Neuron (in vitro differentiated cells): ENCODE data around the gene MAST4.

Experiments
- H2AFZ ChIP-seq: one replicate; pipeline ENCODE4 v1.6.1; 2013; ENCODE audit warnings: low read depth, mild to moderate bottlenecking, inconsistent platforms, low read length, moderate library complexity
- H3K27me3 ChIP-seq: one replicate; pipeline ENCODE4 v1.6.1; 2013; ENCODE audit warnings: low read length; ENCODE audit not compliant: insufficient read depth
- H3K36me3 ChIP-seq: one replicate; pipeline ENCODE4 v1.6.1; 2013; ENCODE audit warnings: low read length; ENCODE audit not compliant: insufficient read depth
- H3K4me1 ChIP-seq: one replicate; pipeline ENCODE4 v1.6.1; 2013; ENCODE audit warnings: low read length; ENCODE audit not compliant: insufficient read depth
- H3K4me3 ChIP-seq: 2 replicates; pipeline ENCODE4 v1.5.1; 2013; ENCODE audit warnings: mild to moderate bottlenecking, low read length, moderate library complexity
- H3K9me3 ChIP-seq: one replicate; pipeline ENCODE4 v1.6.1; 2013; ENCODE audit warnings: low read length

Gene MAST4

GRCh38 chr5:66642538-66642937 lies 46.3 kb downstream of the MAST4 start:
- no peaks in the 10 kb centered on the region for H3K9me3 ChIP-seq
- H3K27me3 ChIP-seq, result no peaks in the 10 kb centered on the region
- H3K4me3 ChIP-seq, result no peak overlapping the region
- H3K4me1 ChIP-seq, result no peaks in the 10 kb centered on the region
- no peak overlapping the region for H2AFZ ChIP-seq
- H3K36me3 ChIP-seq, result no peaks in the 10 kb centered on the region

- no peaks in the 10 kb centered on the region for H3K9me3 ChIP-seq
- no peaks in the 10 kb centered on the region for H3K27me3 ChIP-seq
- H3K4me1 ChIP-seq, result no peaks in the 10 kb centered on the region
- H2AFZ ChIP-seq, result no peak overlapping the region
- H3K4me3 ChIP-seq, result no peak overlapping the region
- no peaks in the 10 kb centered on the region for H3K36me3 ChIP-seq
These were observed 47.2 kb downstream of the MAST4 start for GRCh38 chr5:66643387-66643786.

GRCh38 chr5:66644111-66644510 lies 47.9 kb downstream of the MAST4 start:
- no peaks in the 10 kb centered on the region for H3K9me3 ChIP-seq
- no peak overlapping the region for H3K4me3 ChIP-seq
- no peaks in the 10 kb centered on the region for H3K36me3 ChIP-seq
- no peaks in the 10 kb centered on the region for H3K27me3 ChIP-seq
- H2AFZ ChIP-seq, result no peak overlapping the region
- H3K4me1 ChIP-seq, result no peaks in the 10 kb centered on the region

GRCh38 chr5:66645039-66645438 lies 48.8 kb downstream of the MAST4 start:
- Histone ChIP-seq H2AFZ (no peak overlapping the region), H3K9me3 (no peaks in the 10 kb centered on the region), H3K36me3 (no peaks in the 10 kb centered on the region), H3K4me1 (no peaks in the 10 kb centered on the region), H3K4me3 (no peak overlapping the region), H3K27me3 (no peaks in the 10 kb centered on the region)

- Histone ChIP-seq H3K36me3 (no peaks in the 10 kb centered on the region), H3K27me3 (no peaks in the 10 kb centered on the region), H3K4me3 (no peak overlapping the region), H2AFZ (no peak overlapping the region), H3K4me1 (no peaks in the 10 kb centered on the region), H3K9me3 (no peaks in the 10 kb centered on the region)
These were observed 50.4 kb downstream of the MAST4 start for GRCh38 chr5:66646570-66646969.

- Histone ChIP-seq H3K9me3 (no peaks in the 10 kb centered on the region), H2AFZ (no peak overlapping the region), H3K4me3 (no peak overlapping the region), H3K4me1 (no peaks in the 10 kb centered on the region), H3K36me3 (no peaks in the 10 kb centered on the region), H3K27me3 (no peaks in the 10 kb centered on the region)
These were observed 51.1 kb downstream of the MAST4 start for GRCh38 chr5:66647146-66647856.

GRCh38 chr5:66652818-66653217 lies 56.6 kb downstream of the MAST4 start:
- no peak overlapping the region for H2AFZ ChIP-seq
- no peaks in the 10 kb centered on the region for H3K9me3 ChIP-seq
- H3K27me3 ChIP-seq, result no peaks in the 10 kb centered on the region
- H3K36me3 ChIP-seq, result no peaks in the 10 kb centered on the region
- no peak overlapping the region for H3K4me3 ChIP-seq
- H3K4me1 ChIP-seq, result peaks cover 5% of the 10 kb centered on the region

- Histone ChIP-seq H3K4me1 (peaks cover 5% of the 10 kb centered on the region), H3K9me3 (no peaks in the 10 kb centered on the region), H3K4me3 (no peak overlapping the region), H3K27me3 (no peaks in the 10 kb centered on the region), H2AFZ (no peak overlapping the region), H3K36me3 (no peaks in the 10 kb centered on the region)
These were observed 57.1 kb downstream of the MAST4 start for GRCh38 chr5:66653325-66653724.

GRCh38 chr5:66655395-66656324 lies 59.5 kb downstream of the MAST4 start:
- Histone ChIP-seq H3K36me3 (no peaks in the 10 kb centered on the region), H3K4me1 (peaks cover 5% of the 10 kb centered on the region), H2AFZ (no peak overlapping the region)

GRCh38 chr5:66658516-66658915 lies 62.3 kb downstream of the MAST4 start:
- Histone ChIP-seq H3K4me3 (no peak overlapping the region), H3K4me1 (peaks cover 5% of the 10 kb centered on the region), H3K36me3 (no peaks in the 10 kb centered on the region), H3K27me3 (no peaks in the 10 kb centered on the region), H2AFZ (no peak overlapping the region), H3K9me3 (no peaks in the 10 kb centered on the region)

More at GRCh38 chr5:66655395-66656324, 59.5 kb downstream of the MAST4 start:
- H3K27me3 ChIP-seq, result no peaks in the 10 kb centered on the region
- H3K4me3 ChIP-seq, result no peak overlapping the region
- H3K9me3 ChIP-seq, result no peaks in the 10 kb centered on the region

GRCh38 chr5:66659780-66660179 lies 63.6 kb downstream of the MAST4 start:
- Histone ChIP-seq H2AFZ (no peak overlapping the region), H3K27me3 (no peaks in the 10 kb centered on the region), H3K4me1 (peaks cover 5% of the 10 kb centered on the region), H3K9me3 (no peaks in the 10 kb centered on the region), H3K4me3 (no peak overlapping the region), H3K36me3 (no peaks in the 10 kb centered on the region)

- no peak overlapping the region for H2AFZ ChIP-seq
These were observed 64.2 kb downstream of the MAST4 start for GRCh38 chr5:66660396-66660795.

GRCh38 chr5:66661149-66661548 lies 65.0 kb downstream of the MAST4 start:
- no peaks in the 10 kb centered on the region for H3K36me3 ChIP-seq
- no peak overlapping the region for H2AFZ ChIP-seq
- H3K9me3 ChIP-seq, result no peaks in the 10 kb centered on the region
- H3K27me3 ChIP-seq, result no peaks in the 10 kb centered on the region
- peaks cover 2% of the 10 kb centered on the region for H3K4me1 ChIP-seq
- H3K4me3 ChIP-seq, result no peak overlapping the region

More at GRCh38 chr5:66660396-66660795, 64.2 kb downstream of the MAST4 start:
- Histone ChIP-seq H3K9me3 (no peaks in the 10 kb centered on the region), H3K36me3 (no peaks in the 10 kb centered on the region), H3K27me3 (no peaks in the 10 kb centered on the region), H3K4me1 (peaks cover 5% of the 10 kb centered on the region), H3K4me3 (no peak overlapping the region)
